SH-SY5Y (cell line): ENCODE data around the gene GRAP2.

Source experiments
- GATA2 ChIP-seq: IDR thresholded peaks from 2 replicates; pipeline ENCODE4 v1.6.1; 2011; ENCODE audit warnings: mild to moderate bottlenecking, low read depth, low read length
- GATA3 ChIP-seq: IDR thresholded peaks from 2 replicates; pipeline ENCODE4 v1.6.1; 2011; ENCODE audit warnings: low read depth, mild to moderate bottlenecking, low read length, moderate library complexity

GRCh38 chr22:40022536-40023240 lies 121.8 kb downstream of the GRAP2 start:
- TF ChIP-seq GATA3 = no peak
- TF ChIP-seq GATA2 = no peak
